GM18511 (cell line): ENCODE measurements around the gene CALCA.

Experiments used
- ATAC-seq: cut with Tn5 transposase; IDR thresholded peaks from one replicate; pipeline ENCODE4 v1.9.1; 2021; ENCODE audit warnings: mild to moderate bottlenecking, moderate library complexity; ENCODE audit not compliant: unreplicated experiment

Gene CALCA

GRCh38 chr11:14949437-14950147 lies 22.6 kb downstream of the CALCA start:
- ATAC-seq = no peak

GRCh38 chr11:14942745-14943144 lies 29.4 kb downstream of the CALCA start:
- ATAC-seq = no peak

GRCh38 chr11:14938936-14939335 lies 33.2 kb downstream of the CALCA start:
- no peak for ATAC-seq

GRCh38 chr11:14934641-14935351 lies 37.4 kb downstream of the CALCA start:
- ATAC-seq = no peak

GRCh38 chr11:14932447-14932846 lies 39.7 kb downstream of the CALCA start:
- ATAC-seq = no peak

- ATAC-seq = no peak
Observed at GRCh38 chr11:14930369-14930768, 41.8 kb downstream of the CALCA start.

GRCh38 chr11:14927146-14927545 lies 45.0 kb downstream of the CALCA start:
- ATAC-seq = no peak

- no peak for ATAC-seq
Observed at GRCh38 chr11:14924318-14924717, 47.8 kb downstream of the CALCA start.
